Stomach smooth muscle (tissue), 2 donors: ENCODE data around the gene ACTR10.
"Not testable (repeated sequence)": the region's sequence is repeated elsewhere in the genome, so short reads cannot be mapped to it uniquely, and the experiment has no call there.

Experiments used
- H3K27ac ChIP-seq: one replicate; pipeline ENCODE4 v1.7.0; 2013; ENCODE audit warnings: mild to moderate bottlenecking, low read length, inconsistent platforms
- H3K27me3 ChIP-seq, 2 donors: one replicate each; pipeline ENCODE4 v1.7.0; 2013; ENCODE audit warnings: low read length in 2 of 2; ENCODE audit not compliant: insufficient read depth in 2 of 2, control insufficient read depth in 1 of 2
- H3K36me3 ChIP-seq, 2 donors: one replicate each; pipeline ENCODE4 v1.7.0; 2013; ENCODE audit warnings: low read length in 2 of 2; ENCODE audit not compliant: control insufficient read depth in 2 of 2, insufficient read depth in 2 of 2
- H3K4me1 ChIP-seq: one replicate; pipeline ENCODE4 v1.7.0; 2013; ENCODE audit warnings: low read length; ENCODE audit not compliant: control insufficient read depth, insufficient read depth
- H3K4me3 ChIP-seq, 2 donors: one replicate each; pipeline ENCODE4 v1.7.0; 2013; ENCODE audit warnings: low read length in 2 of 2
- H3K9ac ChIP-seq, 2 donors: one replicate each; pipeline ENCODE4 v1.7.0; 2013; ENCODE audit warnings: low read length in 2 of 2, mild to moderate bottlenecking in 1 of 2
- H3K9me3 ChIP-seq, 2 donors: one replicate each; pipeline ENCODE4 v1.7.0; 2013; ENCODE audit warnings: low read length in 2 of 2; ENCODE audit not compliant: control insufficient read depth in 2 of 2
- donor health status: healthy.
- donor health status: Pancreatic carcinoma.

Gene ACTR10

GRCh38 chr14:58227096-58227819, 27.3 kb downstream of the ACTR10 start:
- H3K9ac ChIP-seq: no peak overlapping the region
- H3K9me3 ChIP-seq: no peaks in the 10 kb centered on the region
- no peak overlapping the region for H3K27ac ChIP-seq
- H3K4me3 ChIP-seq: no peak overlapping the region
- no peaks in the 10 kb centered on the region for H3K4me1 ChIP-seq
- no peaks in the 10 kb centered on the region for H3K27me3 ChIP-seq
- H3K36me3 ChIP-seq: peaks cover 4 to 7% of the 10 kb centered on the region in 2 donors

- H3K9me3 ChIP-seq: no peaks in the 10 kb centered on the region
- H3K27me3 ChIP-seq: no peaks in the 10 kb centered on the region
- no peaks in the 10 kb centered on the region for H3K36me3 ChIP-seq
- peak overlapping the region; percentile 84 to 97 for H3K4me3 ChIP-seq
- H3K9ac ChIP-seq: peak overlapping the region; percentile 83 to 96
- peak overlapping the region; percentile 66 for H3K27ac ChIP-seq
- peaks cover 5% of the 10 kb centered on the region for H3K4me1 ChIP-seq
Observed at GRCh38 chr14:58238252-58239243, 38.6 kb downstream of the ACTR10 start.

GRCh38 chr14:58239244-58240195, 39.6 kb downstream of the ACTR10 start:
- H3K36me3 ChIP-seq: no peaks in the 10 kb centered on the region
- H3K27ac ChIP-seq: peak overlapping the region; percentile 66
- H3K4me3 ChIP-seq: peak overlapping the region; percentile 84 to 97
- no peaks in the 10 kb centered on the region for H3K9me3 ChIP-seq
- peak overlapping the region; percentile 83 to 96 for H3K9ac ChIP-seq
- no peaks in the 10 kb centered on the region for H3K27me3 ChIP-seq
- H3K4me1 ChIP-seq: peaks cover 5% of the 10 kb centered on the region

- no peaks in the 10 kb centered on the region for H3K9me3 ChIP-seq
- peak overlapping the region; percentile 94 for H3K27ac ChIP-seq
- H3K27me3 ChIP-seq: no peaks in the 10 kb centered on the region
- peak overlapping the region; percentile 70 to 98 for H3K4me3 ChIP-seq
- H3K4me1 ChIP-seq: peaks cover 11% of the 10 kb centered on the region
- H3K36me3 ChIP-seq: peaks cover 0 to 2% of the 10 kb centered on the region in 2 donors
- H3K9ac ChIP-seq: peak overlapping the region; percentile 43 to 81
Observed at GRCh38 chr14:58243790-58244555, 44.0 kb downstream of the ACTR10 start.

GRCh38 chr14:58244556-58245387, 44.8 kb downstream of the ACTR10 start, which contains the start of gene PSMA3:
Gene PSMA3, plus strand, starts transcription at chr14:58244843. Its CDS starts 78 bp downstream, at chr14:58244921.
- peaks cover 9% of the 10 kb centered on the region for H3K4me1 ChIP-seq
- peak within 1 kb of the TSS; percentile 98 to 99 for H3K9ac ChIP-seq
- H3K36me3 ChIP-seq: peaks cover 0 to 2% of the 10 kb centered on the region in 2 donors
- H3K27me3 ChIP-seq: no peaks in the 10 kb centered on the region
- H3K27ac ChIP-seq: peak within 1 kb of the TSS; percentile 94
- peak within 1 kb of the TSS; percentile 98 to 99 for H3K4me3 ChIP-seq
- no peaks in the 10 kb centered on the region for H3K9me3 ChIP-seq

GRCh38 chr14:58245562-58245961, 45.6 kb downstream of the ACTR10 start:
- Histone ChIP-seq H3K9me3 (no peaks in the 10 kb centered on the region), H3K36me3 (peaks cover 0 to 2% of the 10 kb centered on the region in 2 donors), H3K27ac (peak overlapping the region; percentile 94), H3K27me3 (no peaks in the 10 kb centered on the region), H3K4me1 (peaks cover 9% of the 10 kb centered on the region), H3K9ac (peak overlapping the region; percentile 98 to 99), H3K4me3 (peak overlapping the region; percentile 98 to 99)

GRCh38 chr14:58249611-58250010, 49.7 kb downstream of the ACTR10 start:
- H3K4me1 ChIP-seq: peaks cover 9% of the 10 kb centered on the region
- no peak overlapping the region for H3K4me3 ChIP-seq
- H3K27me3 ChIP-seq: no peaks in the 10 kb centered on the region
- H3K9me3 ChIP-seq: no peaks in the 10 kb centered on the region
- no peak overlapping the region for H3K27ac ChIP-seq
- H3K9ac ChIP-seq: no peak overlapping the region
- peaks cover 11% of the 10 kb centered on the region in 2 donors for H3K36me3 ChIP-seq

- Histone ChIP-seq H3K4me1 (no peaks in the 10 kb centered on the region), H3K4me3 (no peak overlapping the region), H3K9me3 (no peaks in the 10 kb centered on the region), H3K27me3 (no peaks in the 10 kb centered on the region), H3K36me3 (peaks cover 22 to 38% of the 10 kb centered on the region in 2 donors), H3K27ac (no peak overlapping the region), H3K9ac (no peak overlapping the region)
Observed at GRCh38 chr14:58258156-58258555, 58.2 kb downstream of the ACTR10 start.

GRCh38 chr14:58262005-58262404, 62.1 kb downstream of the ACTR10 start:
- not testable (repeated sequence) for H3K27ac ChIP-seq, H3K9me3 ChIP-seq, H3K27me3 ChIP-seq, H3K9ac ChIP-seq, H3K4me1 ChIP-seq, H3K4me3 ChIP-seq
- H3K36me3 ChIP-seq: peaks cover 34 to 51% of the 10 kb centered on the region in 2 donors
